Lung microvascular endothelial cell (primary cell): ENCODE measurements around the gene FBXO24. TPM values are rescaled to one million over a fixed set of nuclear protein-coding genes. Genes with fewer than 3 reads are reported as not detected.
"Not testable (repeated sequence)": the region's sequence is repeated elsewhere in the genome, so short reads cannot be mapped to it uniquely, and the experiment has no call there.

Source experiments
- DNase-seq, 2 donors: peaks; one replicate each; pipeline versions ENCODE4 v3.0.0 to v3.0.0-alpha.2; 2010; ENCODE audit warnings: low read depth in 2 of 2
- total RNA-seq: library from RNA; depleted of rRNA; stranded (reverse); fragments of >200 nt; gene quantifications from 2 replicates; pipeline ENCODE4 v1.2.1, GENCODE V29; 2014

Gene FBXO24
- total RNA-seq, 1 donor from 2014 or later, result 0.20 TPM

GRCh38 chr7:100556541-100556940 lies 29.6 kb upstream of the FBXO24 start:
- DNase-seq, result no peak

GRCh38 chr7:100559127-100559526 lies 27.0 kb upstream of the FBXO24 start:
- no peak for DNase-seq

- no peak for DNase-seq
Measured at GRCh38 chr7:100561491-100562194, 24.5 kb upstream of the FBXO24 start.

GRCh38 chr7:100562195-100563099 lies 23.7 kb upstream of the FBXO24 start:
- no peak for DNase-seq

DNA sequence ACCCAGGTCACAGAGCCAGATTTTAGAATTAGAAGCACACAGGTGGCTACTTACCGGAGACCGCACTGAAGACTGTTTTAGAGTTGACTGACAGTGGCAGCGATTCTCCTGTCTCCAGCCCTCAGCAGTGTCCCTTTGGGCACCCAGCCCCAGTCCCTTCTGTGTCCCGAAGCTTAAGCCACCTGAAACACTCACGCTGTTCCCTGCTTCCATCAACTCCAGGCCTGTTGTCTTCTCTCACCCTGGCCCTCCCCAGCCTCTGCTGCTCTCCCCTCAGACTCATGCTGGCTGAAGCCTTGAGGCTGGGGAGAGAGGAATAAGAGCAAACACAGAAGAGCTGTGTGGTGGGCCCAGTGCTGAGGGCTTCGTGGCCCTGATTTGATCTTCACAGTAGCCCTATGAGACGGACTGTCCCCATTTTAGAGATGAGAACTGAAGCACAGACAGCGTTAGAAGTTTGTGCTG lies 23.0 kb upstream of the FBXO24 start:
- DNase-seq, result no peak

DNA sequence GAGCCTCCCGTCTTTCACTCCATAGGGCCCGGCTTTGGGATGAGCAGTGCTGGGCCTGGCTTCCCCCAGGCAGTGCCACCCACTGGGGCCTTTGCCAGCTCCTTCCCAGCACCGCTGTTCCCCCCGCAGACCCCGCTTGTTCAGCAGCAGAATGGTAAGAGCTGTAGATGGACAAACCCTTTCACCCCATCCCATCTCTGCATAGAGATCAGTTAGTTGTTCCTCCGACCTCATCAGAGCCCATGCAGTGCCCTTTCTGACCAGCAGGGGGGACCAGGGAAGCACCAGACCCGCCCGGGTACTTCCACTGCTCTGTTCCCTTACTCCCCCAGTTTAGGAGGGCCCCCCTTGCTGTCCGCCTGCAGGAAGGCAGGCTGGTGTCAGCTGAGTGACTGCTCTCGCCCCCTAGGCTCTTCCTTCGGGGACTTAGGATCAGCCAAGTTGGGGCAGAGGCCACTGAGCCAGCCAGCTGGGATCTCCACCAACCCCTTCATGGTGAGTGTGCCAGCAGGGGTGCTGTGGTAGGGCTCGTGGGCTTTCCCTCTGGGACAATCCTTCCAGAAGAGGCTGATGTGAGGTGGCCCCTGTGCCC lies 22.2 kb upstream of the FBXO24 start:
- DNase-seq, result peak; percentile 70 to 80

GRCh38 chr7:100564405-100564804 lies 21.7 kb upstream of the FBXO24 start:
- not testable (repeated sequence) for DNase-seq

- no peak for DNase-seq
Measured at GRCh38 chr7:100565133-100565571, 21.0 kb upstream of the FBXO24 start.

DNA sequence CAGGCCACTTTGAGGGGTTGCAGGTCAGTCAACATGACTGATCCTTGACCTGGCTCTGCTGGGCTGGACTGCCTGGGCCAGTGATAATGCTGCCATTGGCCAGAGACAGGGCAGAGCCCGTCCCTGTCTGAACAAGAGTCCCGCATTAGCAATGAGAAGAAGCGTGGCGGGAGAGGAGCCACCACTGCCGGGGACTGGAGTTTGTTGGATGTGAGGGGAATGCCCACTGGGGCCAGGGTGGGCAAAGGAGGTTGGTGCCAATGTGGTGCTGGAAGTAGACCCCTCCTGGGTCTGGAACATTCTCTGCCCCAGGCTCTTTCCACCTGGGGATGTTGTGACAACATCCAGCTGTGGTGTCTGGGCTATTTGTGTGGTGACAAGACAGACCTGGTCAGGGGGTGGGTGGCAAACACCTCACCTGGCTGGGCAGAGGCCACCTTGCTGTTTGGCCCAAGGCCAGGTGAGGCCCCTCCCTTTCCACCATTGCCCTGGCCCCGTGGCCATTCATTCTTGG lies 20.1 kb upstream of the FBXO24 start:
- DNase-seq, result no peak

DNA sequence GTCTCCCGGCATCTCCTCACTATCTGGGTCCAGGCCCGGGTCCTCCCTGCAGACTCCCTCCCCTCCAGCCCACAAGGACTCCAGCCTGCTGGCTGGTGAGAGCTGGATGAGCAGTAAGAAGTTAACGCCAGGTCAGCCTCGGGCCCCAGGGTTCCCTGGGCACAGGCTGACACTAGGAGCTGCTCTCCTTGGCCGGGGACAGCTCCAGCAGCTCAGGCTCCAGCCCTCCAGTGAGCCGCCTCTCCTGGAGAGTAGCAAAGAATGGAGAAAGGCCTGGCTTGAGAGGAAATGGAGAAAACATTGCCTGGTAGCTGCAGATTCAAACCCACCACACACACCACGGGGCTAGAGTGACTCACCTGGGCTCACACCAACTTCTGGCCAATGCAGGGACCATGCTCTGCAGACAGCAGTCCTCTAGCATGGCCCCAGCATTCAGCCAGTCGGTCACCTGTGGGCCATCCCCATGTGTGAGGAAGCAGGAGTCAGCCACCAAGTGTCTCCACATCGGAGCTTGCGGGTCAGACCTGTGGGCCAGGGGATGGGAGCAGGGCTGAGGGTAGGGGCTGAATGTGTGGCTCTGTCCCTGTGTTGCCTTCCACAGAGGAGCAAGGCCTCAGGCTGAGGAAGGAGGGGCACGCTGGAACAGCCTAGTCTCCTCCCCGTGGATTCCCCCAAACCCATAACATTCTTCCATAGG lies 18.9 kb upstream of the FBXO24 start:
- no peak for DNase-seq

DNA sequence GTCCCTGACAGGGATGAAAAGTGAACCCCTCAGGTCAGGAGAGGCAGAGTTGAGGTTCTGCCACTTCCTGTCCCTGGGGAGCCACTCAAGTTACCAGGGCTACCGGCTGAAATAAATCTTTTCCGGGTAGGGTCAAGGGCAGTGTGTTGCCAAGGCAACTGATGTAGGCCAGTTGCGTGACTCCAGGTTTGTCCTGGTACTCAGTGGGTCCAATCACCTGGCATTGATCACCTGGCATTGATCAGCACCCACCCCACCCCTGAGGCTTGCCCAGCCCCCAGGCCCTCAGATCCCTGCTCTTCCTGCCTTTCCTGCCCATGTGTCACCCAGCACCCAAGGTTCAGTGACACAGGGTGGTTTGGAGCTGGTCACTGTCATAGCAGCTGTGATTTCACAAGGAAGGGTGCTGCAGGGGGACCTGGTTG lies 18.4 kb upstream of the FBXO24 start:
- no peak for DNase-seq

GRCh38 chr7:100568176-100568895 lies 17.8 kb upstream of the FBXO24 start:
- peak in 1 of 2 donors; percentile 40 for DNase-seq

DNA sequence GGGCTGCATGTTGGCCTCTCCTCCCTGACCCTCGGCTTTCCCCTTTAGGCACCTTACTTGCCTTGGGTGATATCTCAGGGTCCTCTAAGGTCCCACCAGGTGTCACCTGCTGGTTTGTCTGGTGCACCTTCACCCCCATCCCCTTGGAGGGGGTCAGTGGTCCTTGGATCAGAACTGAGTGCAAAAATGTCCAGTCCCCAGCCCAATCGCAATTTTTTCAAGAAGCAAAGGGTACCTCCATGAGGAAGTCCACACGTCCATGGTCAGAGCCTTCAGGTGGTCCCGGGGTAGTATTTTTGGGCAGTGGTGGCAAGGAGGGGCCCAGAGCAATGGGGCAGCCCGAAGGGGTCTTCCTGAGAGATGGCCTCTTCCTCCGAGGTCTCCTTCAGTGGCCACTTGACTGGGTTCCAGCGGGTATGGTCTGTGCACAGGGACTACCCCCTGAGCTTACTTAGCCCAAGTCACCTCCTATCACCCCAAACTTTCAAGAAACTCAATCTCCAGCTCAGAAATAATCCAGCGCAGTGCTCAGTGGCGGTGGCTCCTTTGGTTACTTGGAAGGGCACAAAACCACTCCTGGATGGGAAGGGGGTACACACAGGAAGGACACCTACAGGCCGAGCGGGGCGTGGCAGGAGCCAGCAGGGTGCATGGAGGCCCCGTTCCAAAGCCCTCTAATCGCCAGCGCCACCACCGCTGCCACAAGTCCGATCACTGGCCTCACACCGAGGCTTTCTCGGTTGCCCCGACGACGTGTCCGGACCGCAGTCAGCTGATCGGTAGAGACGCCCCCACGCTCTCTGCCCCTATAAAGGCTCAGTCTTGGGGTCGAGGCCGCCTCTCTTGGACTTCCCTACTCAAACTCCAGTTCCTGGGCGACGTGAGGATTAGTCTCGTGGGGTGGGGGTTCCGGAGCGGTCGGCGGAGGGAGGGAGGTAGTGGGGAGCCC lies 17.0 kb upstream of the FBXO24 start:
- peak; percentile 54 to 85 for DNase-seq

GRCh38 chr7:100570954-100571828 lies 14.9 kb upstream of the FBXO24 start:
- DNase-seq, result no peak

DNA sequence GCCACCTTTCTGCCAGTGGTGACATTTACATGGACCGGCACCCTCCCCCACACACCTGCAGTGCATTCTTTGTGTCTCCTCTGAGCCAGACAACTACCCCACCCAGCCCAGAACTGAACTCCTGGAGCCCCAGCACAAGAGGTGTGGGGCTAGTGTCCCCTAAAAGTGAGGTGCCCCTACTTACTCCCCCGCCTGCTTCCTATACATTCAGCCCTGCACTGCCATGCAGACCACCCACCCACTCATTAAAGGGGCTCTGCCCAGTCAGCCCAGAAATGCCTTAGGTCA lies 14.4 kb upstream of the FBXO24 start:
- no peak for DNase-seq

- no peak for DNase-seq
Measured at GRCh38 chr7:100572281-100572948, 13.7 kb upstream of the FBXO24 start.

DNA sequence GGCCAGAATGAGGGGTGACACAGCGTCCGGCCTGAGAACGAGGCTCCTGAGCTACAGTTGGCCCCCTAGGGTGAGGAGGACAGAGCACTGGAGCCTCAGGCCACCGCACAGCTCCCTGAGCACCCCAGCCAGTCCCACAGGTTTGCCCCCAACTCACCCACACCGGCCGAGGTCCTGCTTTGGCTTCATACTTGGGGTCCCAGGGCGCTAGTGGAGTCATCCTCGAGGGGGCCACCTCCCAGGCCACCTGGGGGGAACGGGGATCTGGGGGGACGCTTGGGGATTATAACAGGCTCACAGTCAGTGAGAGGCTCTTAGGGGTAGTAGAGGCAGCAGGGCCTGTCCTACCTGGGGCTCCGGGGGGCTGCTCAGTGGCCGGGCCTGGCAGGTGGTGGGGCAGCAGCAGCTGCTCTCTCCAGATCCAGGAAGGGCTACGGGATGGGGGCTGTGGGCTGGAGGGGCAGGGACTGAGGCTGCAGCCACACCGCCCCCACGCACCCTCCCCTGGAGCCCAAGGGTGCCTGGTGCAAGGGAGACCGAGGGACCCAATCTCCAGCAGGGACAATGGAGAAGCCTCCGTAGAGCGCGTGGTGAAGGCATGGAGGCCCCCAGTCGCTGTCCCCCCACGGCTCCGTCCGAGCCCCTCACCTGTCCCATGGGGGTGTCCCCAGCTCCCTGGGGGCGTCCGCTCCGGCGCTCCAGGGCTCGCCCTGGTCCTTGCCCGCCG lies 13.0 kb upstream of the FBXO24 start:
- DNase-seq, result no peak
